ENCODE measurements around the gene ABCC10. TPM values are rescaled to one million over a fixed set of nuclear protein-coding genes. Genes with fewer than 3 reads are reported as not detected.

The ABCC10 gene
- total and polyA plus RNA-seq, 11 donors = 6.4 to 19.6 (median 10.3) TPM

GRCh38 chr6:43499028-43499815, 71.9 kb downstream of the ABCC10 start:
- WGBS, 4 donors = 62 to 72% (median 68%) methylated on average over 12 of the region's 12 CpGs
- TF ChIP-seq POLR2A (IDR thresholded peaks at IDR 0.05) (no peak), CTCF (IDR thresholded peaks at IDR 0.05) (no peak)
- Histone ChIP-seq H3K27ac (peak overlapping the region in 11 of 12 donors; percentile 3 to 77 (median 63)), H3K27me3 (no peaks in the 10 kb centered on the region), H3K4me3 (no peak overlapping the region), H3K36me3 (peaks cover 0 to 64% (median 54%) of the 10 kb centered on the region in 9 donors), H3K4me1 (peaks cover 3 to 70% (median 39%) of the 10 kb centered on the region in 12 donors), H3K9me3 (no peaks in the 10 kb centered on the region)
- intact Hi-C loops (cut with DNase I) = loop anchor here in 2 of 10 donors (5.0 to 10.0 kb wide), 2 partner anchors 112 to 114 kb away; no protein-coding TSS in a partner anchor
- ATAC-seq = peak; percentile 21 to 67 (median 38)
- DNase-seq = peak in 2 of 5 donors; percentile 43 to 60

Small RNA genes lying within 50 kb of the gene (microRNA-seq; reads per million reads assigned to microRNA genes)
- 0 to 1.0 (median 0.19) reads per million in 4 donors for gene MIR6780B

Other genes starting within 250 kb of the ABCC10 start
- 10 to 100 TPM in 8 of 9 donors, 1 to 10 TPM in 1; 6.5 to 22.3 (median 12.5) TPM for gene CUL9, start 245.3 kb upstream of the ABCC10 start, total RNA-seq
- gene CUL9, start 245.3 kb upstream of the ABCC10 start, polyA plus RNA-seq = 10 to 100 TPM in 1 of 2 donors, 1 to 10 TPM in 1; 7.5 to 17.0 TPM
- 10 to 100 TPM; 18.9 to 63.7 (median 25.7) TPM for gene DNPH1, start 198.1 kb upstream of the ABCC10 start, total RNA-seq
- 10 to 100 TPM; 37.9 to 45.5 TPM for gene DNPH1, start 198.1 kb upstream of the ABCC10 start, polyA plus RNA-seq
- under 1 TPM; 0.04 to 0.52 (median 0.29) TPM for gene TTBK1, start 184.1 kb upstream of the ABCC10 start, total RNA-seq
- gene TTBK1, start 184.1 kb upstream of the ABCC10 start, polyA plus RNA-seq = under 1 TPM; 0.07 to 0.23 TPM
- under 1 TPM in 4 of 9 donors, not detected in 5; 0.12 to 0.32 (median 0.14) TPM for gene SLC22A7, start 129.3 kb upstream of the ABCC10 start, total RNA-seq
- under 1 TPM in 1 of 2 donors, not detected in 1; 0.23 TPM for gene SLC22A7, start 129.3 kb upstream of the ABCC10 start, polyA plus RNA-seq
- gene CRIP3, start 118.7 kb upstream of the ABCC10 start, total RNA-seq = 10 to 100 TPM in 6 of 9 donors, 1 to 10 TPM in 3; 3.7 to 63.3 (median 20.9) TPM
- gene CRIP3, start 118.7 kb upstream of the ABCC10 start, polyA plus RNA-seq = 10 to 100 TPM in 1 of 2 donors, 1 to 10 TPM in 1; 3.6 to 66.7 TPM
- 10 to 100 TPM; 10.5 to 15.7 (median 14.3) TPM for gene ZNF318, start 57.9 kb upstream of the ABCC10 start, total RNA-seq
- 1 to 10 TPM; 7.3 to 9.2 TPM for gene ZNF318, start 57.9 kb upstream of the ABCC10 start, polyA plus RNA-seq
- 1 to 10 TPM in 8 of 9 donors, under 1 TPM in 1; 0.61 to 4.1 (median 2.6) TPM for gene DLK2, start 28.0 kb downstream of the ABCC10 start, total RNA-seq
- gene DLK2, start 28.0 kb downstream of the ABCC10 start, polyA plus RNA-seq = 1 to 10 TPM; 3.2 to 8.1 TPM
- gene TJAP1, start 50.0 kb downstream of the ABCC10 start, total RNA-seq = 10 to 100 TPM; 16.9 to 34.5 (median 19.1) TPM
- 10 to 100 TPM; 16.5 TPM for gene TJAP1, start 50.0 kb downstream of the ABCC10 start, polyA plus RNA-seq
- 1 to 10 TPM in 8 of 9 donors, under 1 TPM in 1; 0.50 to 5.1 (median 1.9) TPM for gene LRRC73, start 82.8 kb downstream of the ABCC10 start, total RNA-seq
- 1 to 10 TPM in 1 of 2 donors, under 1 TPM in 1; 0.53 to 1.9 TPM for gene LRRC73, start 82.8 kb downstream of the ABCC10 start, polyA plus RNA-seq
- 10 to 100 TPM; 63.4 to 90.3 (median 75.3) TPM for gene YIPF3, start 89.4 kb downstream of the ABCC10 start, total RNA-seq
- 100 to 1,000 TPM in 1 of 2 donors, 10 to 100 TPM in 1; 64.5 to 132 TPM for gene YIPF3, start 89.4 kb downstream of the ABCC10 start, polyA plus RNA-seq
- gene POLR1C, start 89.5 kb downstream of the ABCC10 start, total RNA-seq = 10 to 100 TPM in 8 of 9 donors, 1 to 10 TPM in 1; 9.5 to 20.6 (median 13.5) TPM
- gene POLR1C, start 89.5 kb downstream of the ABCC10 start, polyA plus RNA-seq = 10 to 100 TPM; 11.6 to 52.9 TPM
- 10 to 100 TPM; 11.8 to 22.4 (median 17.2) TPM for gene XPO5, start 148.5 kb downstream of the ABCC10 start, total RNA-seq
- 10 to 100 TPM in 1 of 2 donors, 1 to 10 TPM in 1; 6.0 to 12.7 TPM for gene XPO5, start 148.5 kb downstream of the ABCC10 start, polyA plus RNA-seq
- gene POLH, start 148.6 kb downstream of the ABCC10 start, total RNA-seq = 10 to 100 TPM in 5 of 9 donors, 1 to 10 TPM in 4; 5.5 to 12.2 (median 10.1) TPM
- 1 to 10 TPM; 2.3 to 3.2 TPM for gene POLH, start 148.6 kb downstream of the ABCC10 start, polyA plus RNA-seq
- 10 to 100 TPM; 16.6 to 37.1 (median 26.1) TPM for gene GTPBP2, start 201.7 kb downstream of the ABCC10 start, total RNA-seq
- 10 to 100 TPM; 24.1 to 37.0 TPM for gene GTPBP2, start 201.7 kb downstream of the ABCC10 start, polyA plus RNA-seq
- gene MAD2L1BP, start 208.3 kb downstream of the ABCC10 start, total RNA-seq = 10 to 100 TPM; 24.5 to 33.7 (median 26.6) TPM
- gene MAD2L1BP, start 208.3 kb downstream of the ABCC10 start, polyA plus RNA-seq = 10 to 100 TPM; 19.8 to 38.6 TPM
- under 1 TPM in 6 of 9 donors, not detected in 3; 0.09 to 0.18 (median 0.14) TPM for gene RSPH9, start 217.5 kb downstream of the ABCC10 start, total RNA-seq
- gene RSPH9, start 217.5 kb downstream of the ABCC10 start, polyA plus RNA-seq = under 1 TPM; 0.29 to 0.50 TPM

Data from heart left ventricle (tissue), 16 donors.